ENCODE data around the gene ERCC6.

DNA sequence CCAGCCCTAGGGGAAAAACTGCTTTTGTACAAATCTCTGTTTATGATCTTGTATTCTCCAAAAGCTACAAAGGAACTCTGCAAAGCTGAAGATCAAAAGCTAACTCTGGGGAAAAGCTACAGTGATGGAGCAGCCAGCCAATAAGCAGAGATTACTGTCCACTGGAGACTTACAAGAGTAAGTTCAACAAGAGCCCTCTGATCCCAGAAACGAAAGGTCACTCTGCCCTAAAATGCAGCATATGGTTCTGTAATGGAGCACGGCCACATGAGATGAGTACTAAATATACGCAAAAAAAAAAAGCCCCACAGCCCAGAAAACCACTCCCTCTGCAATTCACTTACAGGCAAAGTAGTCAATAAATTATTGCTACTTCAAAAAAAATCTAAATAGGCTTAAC, 60.1 kb downstream of the ERCC6 start:
- no peak for TF ChIP-seq CTCF (conservative IDR thresholded peaks at IDR 0.05; ENCODE audit: low read depth, low read length)
- TF ChIP-seq EZH2 (IDR thresholded peaks at IDR 0.05; ENCODE audit: low read length, unreplicated experiment), result no peak
- TF ChIP-seq EZH2phosphoT487 (IDR thresholded peaks at IDR 0.05; ENCODE audit: borderline replicate concordance, low read length), result no peak

Data from PC-3 (cell line).